Astrocyte of the spinal cord (primary cell): ENCODE measurements around the gene NOP56.
"Not testable (repeated sequence)": the region's sequence is repeated elsewhere in the genome, so short reads cannot be mapped to it uniquely, and the experiment has no call there.

Experiments used
- DNase-seq: peaks from one replicate; pipeline ENCODE4 v3.0.0; 2011; ENCODE audit warnings: low read depth, low spot score
- H3K4me3 ChIP-seq: 2 replicates; pipeline ENCODE4 v1.5.1; 2011; ENCODE audit warnings: low read depth, mild to moderate bottlenecking, low read length, moderate library complexity
- CTCF ChIP-seq: IDR thresholded peaks from 2 replicates; pipeline ENCODE4 v1.5.1; 2012; ENCODE audit warnings: low read depth, mild to moderate bottlenecking, low read length, inconsistent platforms
- in situ Hi-C: cut with HindIII; loops from 2 replicates; pipeline ENCODE4 v1.10.0; 2017; ENCODE audit warnings: low sequenced_read_pairs

NOP56 gene

GRCh38 chr20:2694519-2694918, 42.1 kb downstream of the NOP56 start:
- TF ChIP-seq CTCF = no peak
- H3K4me3 ChIP-seq = no peak overlapping the region
- no peak for DNase-seq
- in situ Hi-C loops = no loop called here

- no peak for DNase-seq
- in situ Hi-C loops = no loop called here
- TF ChIP-seq CTCF = no peak
- H3K4me3 ChIP-seq = no peak overlapping the region
Observed at GRCh38 chr20:2695206-2695983, 43.0 kb downstream of the NOP56 start.

- DNase-seq, H3K4me3 ChIP-seq, in situ Hi-C loops: not testable (repeated sequence)
Observed at GRCh38 chr20:2695984-2696525, 43.6 kb downstream of the NOP56 start.

GRCh38 chr20:2696646-2697045, 44.2 kb downstream of the NOP56 start:
- in situ Hi-C loops = no loop called here
- DNase-seq = no peak
- H3K4me3 ChIP-seq = no peak overlapping the region
- TF ChIP-seq CTCF = no peak

- DNase-seq = no peak
- no peak for TF ChIP-seq CTCF
- no peak overlapping the region for H3K4me3 ChIP-seq
- in situ Hi-C loops = no loop called here
Observed at GRCh38 chr20:2697768-2698167, 45.3 kb downstream of the NOP56 start.

GRCh38 chr20:2698186-2698817, 45.9 kb downstream of the NOP56 start:
- DNase-seq = no peak
- in situ Hi-C loops = no loop called here
- no peak overlapping the region for H3K4me3 ChIP-seq
- no peak for TF ChIP-seq CTCF

- TF ChIP-seq CTCF = no peak
- no peak for DNase-seq
- H3K4me3 ChIP-seq = no peak overlapping the region
- in situ Hi-C loops = no loop called here
Observed at GRCh38 chr20:2698912-2699311, 46.5 kb downstream of the NOP56 start.
